HepG2 (cell line): ENCODE data around the gene RUNX2. TPM values are rescaled to one million over a fixed set of nuclear protein-coding genes. Genes with fewer than 3 reads are reported as not detected.

Source experiments
- ATAC-seq: fragments of 200-7000 bp; cut with Tn5 transposase; 3 replicates; pipeline ENCODE4 v1.9.1; 2020; ENCODE audit warnings: mild to moderate bottlenecking, moderate library complexity
- BruUV-seq: library from RNA; stranded (reverse); fragments of 400-500 nt; replicated peaks from 2 replicates; lab custom pipeline; 2021; lab: Mats Ljungman, UMichigan
- CTCF ChIA-PET: fragments of 300-600 bp; formaldehyde crosslinking; extraction: SDS; loops from one replicate; lab custom pipeline; 2021; ENCODE audit warnings: low total read pairs, inconsistent platforms, low intra/inter-chr PET ratio; lab: Yijun Ruan, JAX
- POLR2A ChIA-PET: fragments of 350-600 bp; sonication (Branson Sonifier 250); formaldehyde crosslinking; loops from one replicate; lab custom pipeline; 2020; ENCODE audit warnings: antibody characterized with exemption, inconsistent platforms; lab: Yijun Ruan, JAX
- DNase-seq: peaks from one replicate; pipeline ENCODE4 v3.0.0-alpha.2; 2015; ENCODE audit warnings: low spot score
- FAIRE-seq: peaks from 3 replicates; lab custom pipeline; 2011; peaks lifted over from hg19 to GRCh38; lab: Jason Lieb, UNC
- H2AFZ ChIP-seq: one replicate; pipeline ENCODE4 v1.6.1; 2011; ENCODE audit warnings: low read length, inconsistent platforms
- H3K27ac ChIP-seq: fragments of 300-600 bp; 3 replicates; pipeline ENCODE4 v1.8.0; 2011; ENCODE audit warnings: mixed run types, mild to moderate bottlenecking, mixed read lengths, low read length, inconsistent platforms; ENCODE audit not compliant: insufficient read depth; ENCODE audit errors: extremely low read length
- H3K27me3 ChIP-seq, 2 experiments: fragments of 200-600 bp in 1 of 2; 2 replicates in 1 of 2; 3 replicates in 1 of 2; pipeline versions ENCODE4 v1.6.0 to v1.8.0; 2011; ENCODE audit warnings: low read length in 2 of 2, mild to moderate bottlenecking in 2 of 2, moderate library complexity in 2 of 2, inconsistent platforms in 1 of 2; ENCODE audit not compliant: insufficient read depth in 2 of 2, control insufficient read depth in 1 of 2
- H3K36me3 ChIP-seq, 2 experiments: fragments of 200-600 bp in 1 of 2; replicated peaks in 1 of 2; 2 replicates in 1 of 2; 3 replicates in 1 of 2; pipeline versions ENCODE4 v1.5.1 to v1.8.0; 2011; ENCODE audit warnings: low read length in 2 of 2, inconsistent platforms in 1 of 2; ENCODE audit not compliant: insufficient read depth in 2 of 2, control insufficient read depth in 1 of 2
- H3K4me1 ChIP-seq: 2 replicates; pipeline ENCODE4 v1.5.1; 2012; ENCODE audit warnings: low read length, inconsistent platforms; ENCODE audit not compliant: insufficient read depth
- H3K4me2 ChIP-seq: 2 replicates; pipeline ENCODE4 v1.6.0; 2011; ENCODE audit warnings: low read depth, low read length, inconsistent platforms
- H3K4me3 ChIP-seq, 3 experiments: fragments of 200-600 bp in 1 of 3; sonication (generic), shearing (Covaris generic) in 1 of 3; replicated peaks in 1 of 3; 2 replicates each; pipeline ENCODE4 v1.5.1; 2011 to 2016; ENCODE audit warnings: low read length in 3 of 3, inconsistent platforms in 2 of 3, low read depth in 2 of 3, mild to moderate bottlenecking in 2 of 3, control low read depth in 1 of 3, mixed read lengths in 1 of 3; ENCODE audit not compliant: insufficient read depth in 1 of 3
- H3K79me2 ChIP-seq: one replicate; pipeline ENCODE4 v1.6.1; 2011; ENCODE audit warnings: low read length, inconsistent platforms; ENCODE audit not compliant: insufficient read depth
- H3K9ac ChIP-seq: 2 replicates; pipeline ENCODE4 v1.6.0; 2011; ENCODE audit warnings: mild to moderate bottlenecking, low read depth, low read length, inconsistent platforms; ENCODE audit not compliant: insufficient read depth
- H3K9me3 ChIP-seq: 2 replicates; pipeline ENCODE4 v1.5.1; 2012; ENCODE audit warnings: mild to moderate bottlenecking, low read length
- H4K20me1 ChIP-seq: 2 replicates; pipeline ENCODE4 v1.6.0; 2011; ENCODE audit warnings: inconsistent platforms, mild to moderate bottlenecking, low read length, moderate library complexity; ENCODE audit not compliant: insufficient read depth
- ATF7 ChIP-seq, 2 experiments: fragments of 450-650 bp in 1 of 2; sonication (generic) in 1 of 2; formaldehyde crosslinking in 1 of 2; IDR thresholded peaks; 2 replicates each; pipeline versions ENCODE4 v1.4.0 to v1.6.1; 2016 to 2020; ENCODE audit warnings: antibody characterized with exemption in 1 of 2, mild to moderate bottlenecking in 1 of 2, missing genetic modification reagents in 1 of 2
- KMT2A ChIP-seq: sonication (generic); formaldehyde crosslinking; IDR thresholded peaks from 2 replicates; pipeline ENCODE4 v1.4.0; 2020; ENCODE audit warnings: missing genetic modification reagents
- ZBTB14 ChIP-seq: sonication (generic); formaldehyde crosslinking; IDR thresholded peaks from 2 replicates; pipeline ENCODE4 v1.4.0; 2020; ENCODE audit warnings: missing genetic modification reagents
- ZNF615 ChIP-seq: sonication (generic); formaldehyde crosslinking; IDR thresholded peaks from 2 replicates; pipeline ENCODE4 v1.5.0; 2020; ENCODE audit warnings: mild to moderate bottlenecking, missing genetic modification reagents, borderline replicate concordance
- WGBS: methylation state at CpG from one replicate; pipeline ENCODE4 v1.1.6; 2017; ENCODE audit warnings: low lambda C conversion rate; 5-methylcytosine and 5-hydroxymethylcytosine counted together
- in situ Hi-C: cut with HindIII; loops from 2 replicates; pipeline ENCODE4 v1.10.0; 2017; ENCODE audit warnings: low pct_unique_long_range_greater_than_20kb; ENCODE audit not compliant: extremely low pct_ligation_motif_present
- intact Hi-C: fragments of 100-400 bp; cut with micrococcal nuclease; formaldehyde crosslinking; loops from one replicate; pipeline ENCODE4 v1.10.0; 2022; ENCODE audit not compliant: unreplicated experiment
- polyA plus RNA-seq, 8 experiments: library from polyadenylated mRNA; depleted of rRNA in 3 of 8; stranded (reverse) in 7 of 8; unstranded in 1 of 8; fragments of >200 nt; fragmentation: Illumina TruSeq in 4 of 8; extraction: Trizol in 4 of 8; gene quantifications; 2 replicates each; pipeline versions ENCODE4 v1.2.1 to v1.2.3, GENCODE V29; 2011 to 2016; ENCODE audit warnings: low read depth in 4 of 8, missing spikeins in 1 of 8, mixed read lengths in 1 of 8; ENCODE audit not compliant: insufficient read depth in 1 of 8
- total RNA-seq, 5 experiments: library from RNA; depleted of rRNA; stranded (reverse); fragments of >200 nt; fragmentation: Illumina TruSeq; extraction: Trizol; gene quantifications; 2 replicates each; pipeline ENCODE4 v1.2.3, GENCODE V29; 2016; ENCODE audit warnings: low read depth in 1 of 5
- TF ChIP-seq, protein P1 (sequence below): fragments of 450-650 bp; IDR thresholded peaks from 2 replicates; pipeline ENCODE4 v1.6.1; 2016

RUNX2 gene
- total and polyA plus RNA-seq, 2 of the 13 experiments (the other 11 are each of a cell fraction or from before 2014, with no cell fraction given), result not detected

DNA sequence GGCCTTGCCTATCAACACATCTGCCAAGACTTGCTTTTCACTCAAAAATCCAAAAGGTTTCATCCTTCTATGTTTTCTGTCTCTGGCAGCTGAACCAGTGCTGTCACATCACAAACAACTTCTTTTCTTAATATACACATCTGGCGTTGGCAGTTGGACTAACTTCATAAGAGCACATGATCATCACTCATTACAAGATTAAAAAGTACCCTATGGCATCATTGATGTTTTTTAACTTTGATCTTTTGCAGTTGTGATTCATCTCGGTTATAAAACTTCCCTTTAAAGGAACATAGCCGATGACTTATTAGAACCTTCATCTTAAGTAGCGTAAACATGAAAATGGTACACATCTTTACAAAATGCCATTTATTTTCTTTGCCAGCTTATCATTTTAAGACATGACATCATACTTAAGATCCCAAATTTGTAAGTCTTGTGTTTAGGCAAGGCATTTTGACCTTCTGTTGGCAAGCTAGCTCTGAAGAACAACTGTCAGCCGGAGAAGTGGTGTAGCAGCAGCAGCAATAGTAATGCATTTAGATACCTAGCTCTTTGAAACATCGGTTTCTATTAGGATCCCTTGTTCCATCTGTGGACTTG is 113.8 kb downstream of the RUNX2 start:
- CTCF ChIA-PET, result no interaction called here
- FAIRE-seq (no peak), DNase-seq (no peak), ATAC-seq (no peak)
- Histone ChIP-seq H3K36me3 (no peaks in the 10 kb centered on the region), H3K4me2 (no peak overlapping the region), H3K79me2 (no peaks in the 10 kb centered on the region), H3K9ac (no peak overlapping the region), H2AFZ (no peak overlapping the region), H3K9me3 (no peaks in the 10 kb centered on the region), H3K27me3 (no peaks in the 10 kb centered on the region), H3K27ac (no peak overlapping the region), H4K20me1 (no peaks in the 10 kb centered on the region), H3K4me3 (no peak overlapping the region), H3K4me1 (peaks cover 17% of the 10 kb centered on the region)
- no TSS peak for BruUV-seq
- intact Hi-C loops (no loop called here), in situ Hi-C loops (no loop called here)
- POLR2A ChIA-PET, result no interaction called here
- TF ChIP-seq ZNF615, result no peak
- no peak for TF ChIP-seq ZBTB14 (CRISPR knock-in tag)
- TF ChIP-seq ATF7 (IDR thresholded peaks at IDR 0.05), result peak; percentile 89
- TF ChIP-seq ATF7 (CRISPR knock-in tag; IDR thresholded peaks at IDR 0.05), result no peak
- 48% methylated on average over 6 of the region's 6 CpGs for WGBS

GRCh38 chr6:45442716-45443115 is 114.6 kb downstream of the RUNX2 start:
- no peak for TF ChIP-seq KMT2A (CRISPR knock-in tag)
- TF ChIP-seq, protein P1, sequence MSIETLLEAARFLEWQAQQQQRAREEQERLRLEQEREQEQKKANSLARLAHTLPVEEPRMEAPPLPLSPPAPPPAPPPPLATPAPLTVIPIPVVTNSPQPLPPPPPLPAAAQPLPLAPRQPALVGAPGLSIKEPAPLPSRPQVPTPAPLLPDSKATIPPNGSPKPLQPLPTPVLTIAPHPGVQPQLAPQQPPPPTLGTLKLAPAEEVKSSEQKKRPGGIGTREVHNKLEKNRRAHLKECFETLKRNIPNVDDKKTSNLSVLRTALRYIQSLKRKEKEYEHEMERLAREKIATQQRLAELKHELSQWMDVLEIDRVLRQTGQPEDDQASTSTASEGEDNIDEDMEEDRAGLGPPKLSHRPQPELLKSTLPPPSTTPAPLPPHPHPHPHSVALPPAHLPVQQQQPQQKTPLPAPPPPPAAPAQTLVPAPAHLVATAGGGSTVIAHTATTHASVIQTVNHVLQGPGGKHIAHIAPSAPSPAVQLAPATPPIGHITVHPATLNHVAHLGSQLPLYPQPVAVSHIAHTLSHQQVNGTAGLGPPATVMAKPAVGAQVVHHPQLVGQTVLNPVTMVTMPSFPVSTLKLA, result peak; percentile 73; the same call in 1 of the 2 replicates
- DNase-seq (no peak), FAIRE-seq (no peak), ATAC-seq (no peak)
- Histone ChIP-seq H3K4me3 (no peak overlapping the region), H3K79me2 (no peaks in the 10 kb centered on the region), H3K9me3 (no peaks in the 10 kb centered on the region), H2AFZ (no peak overlapping the region), H3K4me2 (no peak overlapping the region), H3K4me1 (peaks cover 17% of the 10 kb centered on the region), H3K36me3 (no peaks in the 10 kb centered on the region), H3K9ac (no peak overlapping the region), H3K27me3 (peaks cover 0 to 1% of the 10 kb centered on the region in 2 experiments; a peak in 2 of 5 replicates), H3K27ac (no peak overlapping the region), H4K20me1 (no peaks in the 10 kb centered on the region)
- in situ Hi-C loops (no loop called here), intact Hi-C loops (no loop called here)
- POLR2A ChIA-PET, result no interaction called here
- BruUV-seq, result no TSS peak
- CTCF ChIA-PET, result no interaction called here
- WGBS, result 60% methylated on average over 3 of the region's 3 CpGs
